GM23338 (cell line): ENCODE results near the gene SNAI1. TPM values are rescaled to one million over a fixed set of nuclear protein-coding genes. Genes with fewer than 3 reads are reported as not detected.
A peak's percentile ranks its signal among the peaks of the same experiment; 100 is the strongest.

Source experiments
- ATAC-seq: fragments of 200-7000 bp; cut with Tn5 transposase; 3 replicates; pipeline ENCODE4 v1.9.1; 2020
- DNase-seq: peaks from one replicate; pipeline ENCODE4 v3.0.0-alpha.2; 2015; ENCODE audit warnings: low spot score
- H2AFZ ChIP-seq: fragments of 200-600 bp; sonication (generic); 2 replicates; pipeline ENCODE4 v1.8.0; 2016; ENCODE audit warnings: antibody characterized with exemption, mild to moderate bottlenecking, moderate library complexity
- H3F3A ChIP-seq: fragments of 200-600 bp; sonication (generic); replicated peaks from 2 replicates; pipeline ENCODE4 v1.8.0; 2017; ENCODE audit warnings: antibody characterized with exemption, mixed run types, low read depth
- H3K27ac ChIP-seq: fragments of 200-600 bp; sonication (generic); 2 replicates; pipeline ENCODE4 v1.6.1; 2016; ENCODE audit warnings: low read depth
- H3K27me3 ChIP-seq: fragments of 200-600 bp; sonication (generic); 2 replicates; pipeline ENCODE4 v1.8.0; 2016; ENCODE audit warnings: mild to moderate bottlenecking, mixed run types, moderate library complexity; ENCODE audit not compliant: insufficient read depth
- H3K36me3 ChIP-seq: fragments of 200-600 bp; sonication (generic); 2 replicates; pipeline ENCODE4 v1.8.0; 2016; ENCODE audit warnings: mild to moderate bottlenecking; ENCODE audit not compliant: insufficient read depth
- H3K4me1 ChIP-seq: fragments of 200-600 bp; sonication (generic); 2 replicates; pipeline ENCODE4 v1.8.0; 2016; ENCODE audit warnings: mild to moderate bottlenecking, moderate library complexity; ENCODE audit not compliant: insufficient read depth
- H3K4me2 ChIP-seq: fragments of 200-600 bp; sonication (generic); 2 replicates; pipeline ENCODE4 v1.7.1; 2017; ENCODE audit warnings: mixed run types
- H3K4me3 ChIP-seq: fragments of 200-600 bp; sonication (generic); 2 replicates; pipeline ENCODE4 v1.6.1; 2016; ENCODE audit warnings: mixed run types
- H3K79me2 ChIP-seq: fragments of 200-600 bp; sonication (generic); replicated peaks from 2 replicates; pipeline ENCODE4 v1.8.0; 2017; ENCODE audit warnings: mild to moderate bottlenecking; ENCODE audit not compliant: insufficient read depth
- H3K9me2 ChIP-seq: fragments of 200-600 bp; sonication (generic); 2 replicates; pipeline ENCODE4 v1.8.0; 2017; ENCODE audit not compliant: insufficient read depth
- H4K20me1 ChIP-seq: fragments of 200-600 bp; sonication (generic); replicated peaks from 2 replicates; pipeline ENCODE4 v1.8.0; 2017; ENCODE audit warnings: mild to moderate bottlenecking; ENCODE audit not compliant: insufficient read depth
- H3K27ac Mint-ChIP-seq: 2 replicates; pipeline ENCODE4 v1.8.0; 2020; ENCODE audit warnings: inconsistent platforms, mild to moderate bottlenecking, moderate library complexity, mixed read lengths
- H3K27me3 Mint-ChIP-seq: 3 replicates; pipeline ENCODE4 v1.8.0; 2022; ENCODE audit warnings: low read depth, mild to moderate bottlenecking, moderate library complexity, mixed read lengths, inconsistent platforms; ENCODE audit not compliant: insufficient read depth, poor library complexity
- H3K36me3 Mint-ChIP-seq: 3 replicates; pipeline ENCODE4 v1.8.0; 2021; ENCODE audit warnings: low read depth, mild to moderate bottlenecking, inconsistent platforms, moderate library complexity, mixed read lengths
- H3K4me1 Mint-ChIP-seq: 3 replicates; pipeline ENCODE4 v1.8.0; 2020; ENCODE audit warnings: mild to moderate bottlenecking, inconsistent platforms, mixed read lengths
- H3K4me3 Mint-ChIP-seq: 3 replicates; pipeline ENCODE4 v1.8.0; 2021; ENCODE audit warnings: moderate library complexity, mild to moderate bottlenecking, inconsistent platforms, mixed read lengths
- H3K9me3 Mint-ChIP-seq: 3 replicates; pipeline ENCODE4 v1.8.0; 2020; ENCODE audit warnings: moderate library complexity, mild to moderate bottlenecking, inconsistent platforms, mixed read lengths
- CREB1 ChIP-seq: fragments of 250-450 bp; sonication (Bioruptor Pico); IDR thresholded peaks from 2 replicates; pipeline ENCODE4 v1.5.0; 2020; ENCODE audit warnings: low read depth, mild to moderate bottlenecking, moderate library complexity
- CTCF ChIP-seq, 2 experiments: fragments of 200-600 bp in 1 of 2; sonication (generic) in 1 of 2; conservative IDR thresholded peaks; 2 replicates each; pipeline versions ENCODE4 v1.5.1 to v1.6.1; 2016 to 2017; ENCODE audit warnings: antibody characterized with exemption in 2 of 2, low read depth in 2 of 2, mild to moderate bottlenecking in 2 of 2, moderate library complexity in 1 of 2
- ETS1 ChIP-seq: IDR thresholded peaks from 2 replicates; pipeline ENCODE4 v1.6.1; 2016; ENCODE audit warnings: antibody characterized with exemption
- EZH2 ChIP-seq: fragments of 200-600 bp; sonication (generic); IDR thresholded peaks from one replicate; pipeline ENCODE4 v1.8.0; 2017; ENCODE audit warnings: antibody characterized with exemption, mild to moderate bottlenecking, low read depth; ENCODE audit not compliant: unreplicated experiment
- EZH2phosphoT487 ChIP-seq: fragments of 200-600 bp; sonication (generic); IDR thresholded peaks from one replicate; pipeline ENCODE4 v1.8.1; 2018; ENCODE audit warnings: antibody characterized with exemption; ENCODE audit not compliant: unreplicated experiment
- JUNB ChIP-seq: IDR thresholded peaks from one replicate; pipeline ENCODE4 v1.6.1; 2016; ENCODE audit warnings: antibody characterized with exemption; ENCODE audit not compliant: unreplicated experiment
- NANOG ChIP-seq: IDR thresholded peaks from 2 replicates; pipeline ENCODE4 v1.6.1; 2016; ENCODE audit warnings: antibody characterized with exemption, borderline replicate concordance
- POLR2AphosphoS5 ChIP-seq: IDR thresholded peaks from 2 replicates; pipeline ENCODE4 v1.6.1; 2016; ENCODE audit warnings: antibody characterized with exemption, low read depth
- REST ChIP-seq: IDR thresholded peaks from one replicate; pipeline ENCODE4 v1.6.1; 2018; ENCODE audit warnings: antibody characterized with exemption; ENCODE audit not compliant: unreplicated experiment
- STAT1 ChIP-seq: IDR thresholded peaks from one replicate; pipeline ENCODE4 v1.6.1; 2016; ENCODE audit warnings: antibody characterized with exemption; ENCODE audit not compliant: unreplicated experiment
- ZNF114 ChIP-seq: fragments of 250-450 bp; sonication (Bioruptor Pico); IDR thresholded peaks from 2 replicates; pipeline ENCODE4 v1.5.0; 2020; ENCODE audit warnings: mild to moderate bottlenecking, moderate library complexity
- ZNF331 ChIP-seq: fragments of 250-450 bp; sonication (Bioruptor Pico); IDR thresholded peaks from 2 replicates; pipeline ENCODE4 v1.5.0; 2020; ENCODE audit warnings: low read depth, mild to moderate bottlenecking, moderate library complexity
- ZNF462 ChIP-seq: fragments of 250-450 bp; sonication (Bioruptor Pico); IDR thresholded peaks from 2 replicates; pipeline ENCODE4 v1.5.0; 2020; ENCODE audit warnings: mild to moderate bottlenecking, moderate library complexity
- polyA plus RNA-seq: library from polyadenylated mRNA; unstranded; fragments of >200 nt; fragmentation: Nextera tagmentation; extraction: Ambion mirVana; gene quantifications from 2 replicates; pipeline ENCODE4 v1.2.1, GENCODE V29; 2016
- total RNA-seq: library from RNA; depleted of rRNA; stranded (reverse); fragments of >200 nt; shearing (Covaris generic); gene quantifications from 2 replicates; pipeline ENCODE4 v1.2.3, GENCODE V29; 2014

SNAI1 gene
- total and polyA plus RNA-seq, 2 experiments from 2014 or later, result 4.2 to 8.4 TPM

GRCh38 chr20:50014570-50015562 is 32.1 kb downstream of the SNAI1 start:
- H3K4me2 ChIP-seq, result no peak overlapping the region
- H3K36me3 Mint-ChIP-seq, result no peaks in the 10 kb centered on the region

More at GRCh38 chr20:50014570-50015562, 32.1 kb downstream of the SNAI1 start:
- no peak overlapping the region for H3K27ac ChIP-seq
- H2AFZ ChIP-seq, result no peak overlapping the region
- H3K4me1 ChIP-seq, result peaks cover 12% of the 10 kb centered on the region
- no peak overlapping the region for H3K4me3 ChIP-seq
- Mint-ChIP-seq H3K4me3 (no peak overlapping the region), H3K4me1 (peaks cover 23% of the 10 kb centered on the region), H3K27ac (no peak overlapping the region), H3K27me3 (peaks cover 18% of the 10 kb centered on the region), H3K9me3 (no peaks in the 10 kb centered on the region)
- peak; percentile 31 for DNase-seq
- peaks cover 5% of the 10 kb centered on the region; the same call in 1 of the 2 replicates for H3F3A ChIP-seq
- no peaks in the 10 kb centered on the region for H3K9me2 ChIP-seq
- TF ChIP-seq CREB1 (no peak), REST (no peak), POLR2AphosphoS5 (no peak), ZNF331 (CRISPR knock-in tag) (no peak), JUNB (no peak), EZH2phosphoT487 (no peak), EZH2 (no peak), ZNF462 (CRISPR knock-in tag) (no peak), STAT1 (no peak), NANOG (no peak), CTCF (conservative IDR thresholded peaks at IDR 0.05; ENCODE audit: low read depth in 2 of 2) (no peak), ETS1 (no peak), ZNF114 (CRISPR knock-in tag) (no peak)
- H3K36me3 ChIP-seq, result no peaks in the 10 kb centered on the region
- H3K27me3 ChIP-seq, result peaks cover 10% of the 10 kb centered on the region
- no peaks in the 10 kb centered on the region for H3K79me2 ChIP-seq
- H4K20me1 ChIP-seq, result no peaks in the 10 kb centered on the region
- peak; percentile 28 for ATAC-seq
